Measurements from ENCODE around the gene PPIF. TPM values are rescaled to one million over a fixed set of nuclear protein-coding genes. Genes with fewer than 3 reads are reported as not detected.

The PPIF gene
- total and polyA plus RNA-seq, 2 of the 13 experiments (the other 11 are each of a cell fraction or from before 2014, with no cell fraction given) = 147 to 157 TPM

DNA sequence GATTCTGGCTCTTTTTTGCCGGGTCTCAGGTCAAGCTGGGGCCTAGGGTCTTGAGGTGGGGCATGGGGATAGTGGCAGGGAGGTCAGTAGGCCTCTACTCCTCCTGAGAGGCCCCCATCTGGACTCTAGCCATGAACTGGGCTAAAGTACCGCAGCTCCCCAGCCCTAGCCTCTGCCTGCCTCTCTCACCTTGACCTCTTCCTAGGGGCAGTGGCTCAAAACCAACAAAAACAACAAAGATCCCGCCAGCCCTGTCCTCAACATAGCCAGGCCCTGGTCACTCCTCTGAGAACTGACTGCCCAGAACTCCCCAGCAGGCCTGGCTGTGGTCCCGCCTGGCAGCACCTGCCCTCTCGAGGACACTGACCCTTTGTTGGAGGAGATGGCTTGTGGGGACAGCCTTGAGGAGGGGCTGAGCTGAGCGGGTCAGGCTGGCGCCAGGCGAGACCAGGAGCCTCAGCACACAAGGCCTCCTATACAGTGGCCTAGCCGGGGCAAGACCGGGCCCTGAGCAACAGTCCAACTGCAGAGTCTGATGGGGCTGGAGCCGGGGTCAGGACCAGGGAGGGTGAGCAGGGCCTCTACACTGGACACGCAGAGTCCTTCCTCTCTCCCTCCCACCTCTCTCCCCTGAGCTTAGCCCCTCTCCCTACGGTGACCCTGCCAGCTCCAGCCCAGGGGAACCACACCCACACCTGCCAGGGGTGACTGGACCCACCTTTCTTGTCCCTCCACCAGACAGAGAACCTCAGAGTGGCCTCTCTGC lies 11.6 kb upstream of the PPIF start (continued):
- TF ChIP-seq PITX1 (CRISPR knock-in tag; IDR thresholded peaks at IDR 0.05) = peak; percentile 58
- TF ChIP-seq LCORL (IDR thresholded peaks at IDR 0.05) = peak; percentile 51
- TF ChIP-seq LCORL (CRISPR knock-in tag; IDR thresholded peaks at IDR 0.05) = peak; percentile 99
- TF ChIP-seq GPN1 (CRISPR knock-in tag; IDR thresholded peaks at IDR 0.05; ENCODE audit: borderline replicate concordance) = no peak
- TF ChIP-seq DPF2 (CRISPR knock-in tag; IDR thresholded peaks at IDR 0.05; ENCODE audit: borderline replicate concordance, low read depth) = peak; percentile 56; the same call in 1 of the 2 replicates
- 0 out of 2 replicates have a peak, but pooled peaks have one; percentile 43 for TF ChIP-seq ZNF800 (CRISPR knock-in tag; IDR thresholded peaks at IDR 0.05)
- TF ChIP-seq HIC2 (CRISPR knock-in tag; IDR thresholded peaks at IDR 0.05; ENCODE audit: low read depth) = peak; percentile 93
- TF ChIP-seq, protein P1, sequence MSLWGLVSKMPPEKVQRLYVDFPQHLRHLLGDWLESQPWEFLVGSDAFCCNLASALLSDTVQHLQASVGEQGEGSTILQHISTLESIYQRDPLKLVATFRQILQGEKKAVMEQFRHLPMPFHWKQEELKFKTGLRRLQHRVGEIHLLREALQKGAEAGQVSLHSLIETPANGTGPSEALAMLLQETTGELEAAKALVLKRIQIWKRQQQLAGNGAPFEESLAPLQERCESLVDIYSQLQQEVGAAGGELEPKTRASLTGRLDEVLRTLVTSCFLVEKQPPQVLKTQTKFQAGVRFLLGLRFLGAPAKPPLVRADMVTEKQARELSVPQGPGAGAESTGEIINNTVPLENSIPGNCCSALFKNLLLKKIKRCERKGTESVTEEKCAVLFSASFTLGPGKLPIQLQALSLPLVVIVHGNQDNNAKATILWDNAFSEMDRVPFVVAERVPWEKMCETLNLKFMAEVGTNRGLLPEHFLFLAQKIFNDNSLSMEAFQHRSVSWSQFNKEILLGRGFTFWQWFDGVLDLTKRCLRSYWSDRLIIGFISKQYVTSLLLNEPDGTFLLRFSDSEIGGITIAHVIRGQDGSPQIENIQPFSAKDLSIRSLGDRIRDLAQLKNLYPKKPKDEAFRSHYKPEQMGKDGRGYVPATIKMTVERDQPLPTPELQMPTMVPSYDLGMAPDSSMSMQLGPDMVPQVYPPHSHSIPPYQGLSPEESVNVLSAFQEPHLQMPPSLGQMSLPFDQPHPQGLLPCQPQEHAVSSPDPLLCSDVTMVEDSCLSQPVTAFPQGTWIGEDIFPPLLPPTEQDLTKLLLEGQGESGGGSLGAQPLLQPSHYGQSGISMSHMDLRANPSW (CRISPR knock-in tag; IDR thresholded peaks at IDR 0.05; ENCODE audit: borderline replicate concordance) = peak; percentile 74; the same call in 1 of the 2 replicates
- TF ChIP-seq, protein P2, sequence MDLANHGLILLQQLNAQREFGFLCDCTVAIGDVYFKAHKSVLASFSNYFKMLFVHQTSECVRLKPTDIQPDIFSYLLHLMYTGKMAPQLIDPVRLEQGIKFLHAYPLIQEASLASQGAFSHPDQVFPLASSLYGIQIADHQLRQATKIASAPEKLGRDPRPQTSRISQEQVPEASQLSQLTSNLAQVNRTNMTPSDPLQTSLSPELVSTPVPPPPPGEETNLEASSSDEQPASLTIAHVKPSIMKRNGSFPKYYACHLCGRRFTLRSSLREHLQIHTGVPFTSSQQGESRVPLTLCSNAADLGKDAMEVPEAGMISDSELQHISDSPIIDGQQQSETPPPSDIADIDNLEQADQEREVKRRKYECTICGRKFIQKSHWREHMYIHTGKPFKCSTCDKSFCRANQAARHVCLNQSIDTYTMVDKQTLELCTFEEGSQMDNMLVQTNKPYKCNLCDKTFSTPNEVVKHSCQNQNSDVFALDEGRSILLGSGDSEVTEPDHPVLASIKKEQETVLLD (CRISPR knock-in tag; IDR thresholded peaks at IDR 0.05; ENCODE audit: low read depth) = no peak
- TF ChIP-seq, protein P3, sequence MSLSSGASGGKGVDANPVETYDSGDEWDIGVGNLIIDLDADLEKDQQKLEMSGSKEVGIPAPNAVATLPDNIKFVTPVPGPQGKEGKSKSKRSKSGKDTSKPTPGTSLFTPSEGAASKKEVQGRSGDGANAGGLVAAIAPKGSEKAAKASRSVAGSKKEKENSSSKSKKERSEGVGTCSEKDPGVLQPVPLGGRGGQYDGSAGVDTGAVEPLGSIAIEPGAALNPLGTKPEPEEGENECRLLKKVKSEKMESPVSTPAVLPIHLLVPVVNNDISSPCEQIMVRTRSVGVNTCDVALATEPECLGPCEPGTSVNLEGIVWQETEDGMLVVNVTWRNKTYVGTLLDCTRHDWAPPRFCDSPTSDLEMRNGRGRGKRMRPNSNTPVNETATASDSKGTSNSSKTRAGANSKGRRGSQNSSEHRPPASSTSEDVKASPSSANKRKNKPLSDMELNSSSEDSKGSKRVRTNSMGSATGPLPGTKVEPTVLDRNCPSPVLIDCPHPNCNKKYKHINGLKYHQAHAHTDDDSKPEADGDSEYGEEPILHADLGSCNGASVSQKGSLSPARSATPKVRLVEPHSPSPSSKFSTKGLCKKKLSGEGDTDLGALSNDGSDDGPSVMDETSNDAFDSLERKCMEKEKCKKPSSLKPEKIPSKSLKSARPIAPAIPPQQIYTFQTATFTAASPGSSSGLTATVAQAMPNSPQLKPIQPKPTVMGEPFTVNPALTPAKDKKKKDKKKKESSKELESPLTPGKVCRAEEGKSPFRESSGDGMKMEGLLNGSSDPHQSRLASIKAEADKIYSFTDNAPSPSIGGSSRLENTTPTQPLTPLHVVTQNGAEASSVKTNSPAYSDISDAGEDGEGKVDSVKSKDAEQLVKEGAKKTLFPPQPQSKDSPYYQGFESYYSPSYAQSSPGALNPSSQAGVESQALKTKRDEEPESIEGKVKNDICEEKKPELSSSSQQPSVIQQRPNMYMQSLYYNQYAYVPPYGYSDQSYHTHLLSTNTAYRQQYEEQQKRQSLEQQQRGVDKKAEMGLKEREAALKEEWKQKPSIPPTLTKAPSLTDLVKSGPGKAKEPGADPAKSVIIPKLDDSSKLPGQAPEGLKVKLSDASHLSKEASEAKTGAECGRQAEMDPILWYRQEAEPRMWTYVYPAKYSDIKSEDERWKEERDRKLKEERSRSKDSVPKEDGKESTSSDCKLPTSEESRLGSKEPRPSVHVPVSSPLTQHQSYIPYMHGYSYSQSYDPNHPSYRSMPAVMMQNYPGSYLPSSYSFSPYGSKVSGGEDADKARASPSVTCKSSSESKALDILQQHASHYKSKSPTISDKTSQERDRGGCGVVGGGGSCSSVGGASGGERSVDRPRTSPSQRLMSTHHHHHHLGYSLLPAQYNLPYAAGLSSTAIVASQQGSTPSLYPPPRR (CRISPR knock-in tag; IDR thresholded peaks at IDR 0.05; ENCODE audit: borderline replicate concordance) = peak; percentile 88
- TF ChIP-seq EHMT2 (IDR thresholded peaks at IDR 0.05; ENCODE audit: borderline replicate concordance, low read depth, low read length) = no peak; the same call in 1 of the 2 replicates
- peak; percentile 80; the same call in 1 of the 2 replicates for TF ChIP-seq ZNF547 (CRISPR knock-in tag; IDR thresholded peaks at IDR 0.05)
- TF ChIP-seq ZFP36L1 (CRISPR knock-in tag; IDR thresholded peaks at IDR 0.05) = peak; percentile 22; the same call in 1 of the 2 replicates
- 0 out of 2 replicates have a peak, but pooled peaks have one; percentile 53 for TF ChIP-seq FOXK2 (IDR thresholded peaks at IDR 0.05)

Measured in HepG2 (cell line).